RKO (cell line): ENCODE measurements around the gene MAP3K7.
A peak's percentile ranks its signal among the peaks of the same experiment; 100 is the strongest.

ENCODE experiments used
- DNase-seq: peaks from one replicate; pipeline ENCODE4 v3.0.0-alpha.2; 2016; ENCODE audit warnings: low spot score

Gene MAP3K7

GRCh38 chr6:90586836-90587638 lies at the start of gene MAP3K7:
Gene MAP3K7 (minus strand): TSS chr6:90587072. CDS start chr6:90586883, 189 bp downstream.
- peak; percentile 97 for DNase-seq

GRCh38 chr6:90631046-90631445 lies 44.2 kb upstream of the MAP3K7 start:
- no peak for DNase-seq

- DNase-seq: no peak
Observed at GRCh38 chr6:90621581-90621980, 34.7 kb upstream of the MAP3K7 start.

- no peak for DNase-seq
Observed at GRCh38 chr6:90619221-90619620, 32.3 kb upstream of the MAP3K7 start.

- DNase-seq: no peak
Observed at GRCh38 chr6:90612313-90612680, 25.4 kb upstream of the MAP3K7 start.

GRCh38 chr6:90611543-90612312 lies 24.9 kb upstream of the MAP3K7 start:
- no peak for DNase-seq

GRCh38 chr6:90610751-90611542 lies 24.1 kb upstream of the MAP3K7 start:
- DNase-seq: no peak

- no peak for DNase-seq
Observed at GRCh38 chr6:90610301-90610750, 23.5 kb upstream of the MAP3K7 start.

GRCh38 chr6:90605749-90606340 lies 19.0 kb upstream of the MAP3K7 start:
- no peak for DNase-seq

GRCh38 chr6:90604546-90604945 lies 17.7 kb upstream of the MAP3K7 start:
- no peak for DNase-seq

- no peak for DNase-seq
Observed at GRCh38 chr6:90599151-90599550, 12.3 kb upstream of the MAP3K7 start.

GRCh38 chr6:90598192-90598951 lies 11.5 kb upstream of the MAP3K7 start:
- no peak for DNase-seq

- DNase-seq: no peak
Observed at GRCh38 chr6:90596967-90597539, 10.2 kb upstream of the MAP3K7 start.

- DNase-seq: no peak
Observed at GRCh38 chr6:90595854-90596253, 9.0 kb upstream of the MAP3K7 start.

- DNase-seq: no peak
Observed at GRCh38 chr6:90586546-90586835, 381 bp downstream of the MAP3K7 start.

GRCh38 chr6:90584636-90585255 lies 2.1 kb downstream of the MAP3K7 start:
- DNase-seq: peak; percentile 58

- DNase-seq: no peak
Observed at GRCh38 chr6:90583836-90584481, 2.9 kb downstream of the MAP3K7 start.

GRCh38 chr6:90583179-90583835 lies 3.6 kb downstream of the MAP3K7 start:
- DNase-seq: peak; percentile 9

GRCh38 chr6:90581146-90581545 lies 5.7 kb downstream of the MAP3K7 start:
- no peak for DNase-seq
